ENCODE measurements around the gene GABARAPL1.

GRCh38 chr12:10252201-10252600 lies 39.5 kb downstream of the GABARAPL1 start:
- TF ChIP-seq CTCF (IDR thresholded peaks at IDR 0.05) (no peak), TCF7L2 (IDR thresholded peaks at IDR 0.05; ENCODE audit: low read depth, low read length) (no peak)

Measured in Panc1 (cell line).